HG03060 (cell line): ENCODE measurements around the gene DHX30.
"Not testable (repeated sequence)": the region's sequence is repeated elsewhere in the genome, so short reads cannot be mapped to it uniquely, and the experiment has no call there.

Experiments used
- ATAC-seq: cut with Tn5 transposase; IDR thresholded peaks from one replicate; pipeline ENCODE4 v1.9.1; 2021; ENCODE audit warnings: low read depth, moderate number of reproducible peaks; ENCODE audit not compliant: unreplicated experiment

DHX30 gene

GRCh38 chr3:47799733-47800132 is 3.2 kb upstream of the DHX30 start:
- no peak for ATAC-seq

- ATAC-seq = no peak
Measured at GRCh38 chr3:47803480-47804025, 615 bp downstream of the DHX30 start.

- ATAC-seq = no peak
Measured at GRCh38 chr3:47804577-47804976, 1.6 kb downstream of the DHX30 start.

GRCh38 chr3:47813551-47814177 is 10.7 kb downstream of the DHX30 start:
- ATAC-seq = no peak

- ATAC-seq = no peak
Measured at GRCh38 chr3:47817609-47818008, 14.7 kb downstream of the DHX30 start.

- ATAC-seq = peak; percentile 52
Measured at GRCh38 chr3:47824541-47825473, 21.9 kb downstream of the DHX30 start.

GRCh38 chr3:47825590-47825989 is 22.7 kb downstream of the DHX30 start:
- no peak for ATAC-seq

- not testable (repeated sequence) for ATAC-seq
Measured at GRCh38 chr3:47829482-47829881, 26.5 kb downstream of the DHX30 start.

GRCh38 chr3:47836986-47837385 is 34.0 kb downstream of the DHX30 start:
- ATAC-seq = no peak

GRCh38 chr3:47838503-47838902 is 35.6 kb downstream of the DHX30 start:
- ATAC-seq = no peak

GRCh38 chr3:47841786-47842349 is 38.9 kb downstream of the DHX30 start:
- ATAC-seq = no peak

- ATAC-seq = no peak
Measured at GRCh38 chr3:47846186-47846879, 43.4 kb downstream of the DHX30 start.

- ATAC-seq = no peak
Measured at GRCh38 chr3:47846880-47847248, 43.9 kb downstream of the DHX30 start.

GRCh38 chr3:47847260-47847659 is 44.3 kb downstream of the DHX30 start:
- no peak for ATAC-seq

GRCh38 chr3:47847801-47848518 is 45.0 kb downstream of the DHX30 start:
- no peak for ATAC-seq

GRCh38 chr3:47848599-47849117 is 45.7 kb downstream of the DHX30 start:
- no peak for ATAC-seq

GRCh38 chr3:47849186-47849698 is 46.3 kb downstream of the DHX30 start:
- no peak for ATAC-seq

- no peak for ATAC-seq
Measured at GRCh38 chr3:47849699-47850563, 47.0 kb downstream of the DHX30 start.
